WTC11 (cell line): Measurements from ENCODE around the gene NFIA.

Experiments
- ATF3 ChIP-seq: sonication (generic); formaldehyde crosslinking; conservative IDR thresholded peaks from 2 replicates; pipeline ENCODE4 v1.8.1; 2022; ENCODE audit warnings: mild to moderate bottlenecking, missing genetic modification reagents
- FOXJ3 ChIP-seq: sonication (generic); formaldehyde crosslinking; IDR thresholded peaks from 2 replicates; pipeline ENCODE4 v1.9.0; 2021; ENCODE audit warnings: missing genetic modification reagents, mild to moderate bottlenecking, borderline replicate concordance
- NFYB ChIP-seq: sonication (generic); formaldehyde crosslinking; conservative IDR thresholded peaks from 2 replicates; pipeline ENCODE4 v1.8.0; 2022; ENCODE audit warnings: low read depth, missing genetic modification reagents
- SMAD3 ChIP-seq: sonication (generic); formaldehyde crosslinking; IDR thresholded peaks from 2 replicates; pipeline ENCODE4 v1.8.0; 2022; ENCODE audit warnings: missing genetic modification reagents, mild to moderate bottlenecking, borderline replicate concordance
- TCF7 ChIP-seq: sonication (generic); formaldehyde crosslinking; IDR thresholded peaks from 2 replicates; pipeline ENCODE4 v1.8.0; 2022; ENCODE audit warnings: mild to moderate bottlenecking, low read depth, missing genetic modification reagents, moderate library complexity
- ZNF121 ChIP-seq: sonication (generic); formaldehyde crosslinking; IDR thresholded peaks from 2 replicates; pipeline ENCODE4 v1.8.0; 2023; ENCODE audit warnings: missing genetic modification reagents
- ZNF138 ChIP-seq: sonication (generic); formaldehyde crosslinking; conservative IDR thresholded peaks from 2 replicates; pipeline ENCODE4 v1.8.1; 2022; ENCODE audit warnings: mild to moderate bottlenecking, moderate library complexity, missing genetic modification reagents
- TF ChIP-seq, protein P1 (sequence below): fragments of 200-600 bp; IDR thresholded peaks from 2 replicates; pipeline ENCODE4 v1.8.0; 2022; ENCODE audit warnings: antibody characterized with exemption
- TF ChIP-seq, protein P2 (sequence below): sonication (generic); formaldehyde crosslinking; IDR thresholded peaks from 2 replicates; pipeline ENCODE4 v1.8.0; 2022; ENCODE audit warnings: mild to moderate bottlenecking, missing genetic modification reagents

DNA sequence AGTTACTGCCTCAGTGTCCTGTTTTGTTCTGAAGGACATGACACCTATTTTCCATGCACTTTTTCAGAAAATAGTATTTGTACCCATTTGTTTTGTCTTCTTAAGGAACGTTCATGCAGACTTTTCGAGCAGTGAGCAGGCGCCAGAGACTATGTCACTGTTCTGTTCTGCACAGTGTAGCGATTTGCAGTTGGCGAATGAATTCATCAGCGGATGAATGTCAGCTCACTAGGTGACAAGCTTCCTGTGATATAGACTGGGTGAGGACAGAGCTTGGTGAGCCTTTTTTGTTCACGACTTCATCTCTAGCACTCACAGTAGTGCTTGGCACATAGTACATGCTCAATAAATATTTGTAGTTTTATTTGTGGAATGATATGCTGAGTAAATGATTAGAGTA is 177.8 kb downstream of the NFIA start:
- TF ChIP-seq, protein P1, sequence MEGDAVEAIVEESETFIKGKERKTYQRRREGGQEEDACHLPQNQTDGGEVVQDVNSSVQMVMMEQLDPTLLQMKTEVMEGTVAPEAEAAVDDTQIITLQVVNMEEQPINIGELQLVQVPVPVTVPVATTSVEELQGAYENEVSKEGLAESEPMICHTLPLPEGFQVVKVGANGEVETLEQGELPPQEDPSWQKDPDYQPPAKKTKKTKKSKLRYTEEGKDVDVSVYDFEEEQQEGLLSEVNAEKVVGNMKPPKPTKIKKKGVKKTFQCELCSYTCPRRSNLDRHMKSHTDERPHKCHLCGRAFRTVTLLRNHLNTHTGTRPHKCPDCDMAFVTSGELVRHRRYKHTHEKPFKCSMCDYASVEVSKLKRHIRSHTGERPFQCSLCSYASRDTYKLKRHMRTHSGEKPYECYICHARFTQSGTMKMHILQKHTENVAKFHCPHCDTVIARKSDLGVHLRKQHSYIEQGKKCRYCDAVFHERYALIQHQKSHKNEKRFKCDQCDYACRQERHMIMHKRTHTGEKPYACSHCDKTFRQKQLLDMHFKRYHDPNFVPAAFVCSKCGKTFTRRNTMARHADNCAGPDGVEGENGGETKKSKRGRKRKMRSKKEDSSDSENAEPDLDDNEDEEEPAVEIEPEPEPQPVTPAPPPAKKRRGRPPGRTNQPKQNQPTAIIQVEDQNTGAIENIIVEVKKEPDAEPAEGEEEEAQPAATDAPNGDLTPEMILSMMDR = no peak
- TF ChIP-seq SMAD3 = no peak
- TF ChIP-seq, protein P2, sequence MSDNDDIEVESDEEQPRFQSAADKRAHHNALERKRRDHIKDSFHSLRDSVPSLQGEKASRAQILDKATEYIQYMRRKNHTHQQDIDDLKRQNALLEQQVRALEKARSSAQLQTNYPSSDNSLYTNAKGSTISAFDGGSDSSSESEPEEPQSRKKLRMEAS (CRISPR knock-in tag) = no peak
- no peak for TF ChIP-seq FOXJ3 (CRISPR knock-in tag)
- no peak for TF ChIP-seq ZNF138 (CRISPR knock-in tag)
- TF ChIP-seq NFYB (CRISPR knock-in tag) = no peak
- TF ChIP-seq TCF7 (CRISPR knock-in tag) = no peak
- no peak for TF ChIP-seq ATF3 (CRISPR knock-in tag)
- TF ChIP-seq ZNF121 (CRISPR knock-in tag) = no peak
